Stimulated activated CD8-positive, alpha-beta memory T cell treated with anti-CD3 and anti-CD28 coated beads, Interleukin-7, amount 100 ng/mL, for 48 hours (primary cell): ENCODE results near the gene NBPF12.
"Not testable (repeated sequence)": the region's sequence is repeated elsewhere in the genome, so short reads cannot be mapped to it uniquely, and the experiment has no call there.

Experiments used
- DNase-seq, 2 donors: peaks; one replicate each; pipeline ENCODE4 v3.0.0-alpha.2; 2020; ENCODE audit warnings: low read depth in 1 of 2; ENCODE audit errors: extremely low read depth in 1 of 2

Gene NBPF12

GRCh38 chr1:146985855-146986254, 47.7 kb downstream of the NBPF12 start:
- not testable (repeated sequence) for DNase-seq

- DNase-seq = not testable (repeated sequence)
Measured at GRCh38 chr1:146986450-146986849, 48.3 kb downstream of the NBPF12 start.

- not testable (repeated sequence) for DNase-seq
Measured at GRCh38 chr1:146987502-146987901, 49.4 kb downstream of the NBPF12 start.

- not testable (repeated sequence) for DNase-seq
Measured at GRCh38 chr1:146989455-146989854, 51.3 kb downstream of the NBPF12 start.

GRCh38 chr1:147008495-147008894, 70.4 kb downstream of the NBPF12 start:
- not testable (repeated sequence) for DNase-seq

GRCh38 chr1:147026975-147027374, 88.9 kb downstream of the NBPF12 start:
- peak in 1 of 2 donors; percentile 2 for DNase-seq

GRCh38 chr1:147030066-147030653, 92.0 kb downstream of the NBPF12 start:
- peak in 1 of 2 donors; percentile 5 for DNase-seq

- no peak for DNase-seq
Measured at GRCh38 chr1:147039916-147040315, 101.8 kb downstream of the NBPF12 start.

- not testable (repeated sequence) for DNase-seq
Measured at GRCh38 chr1:147042891-147043290, 104.8 kb downstream of the NBPF12 start.

GRCh38 chr1:147044511-147044910, 106.4 kb downstream of the NBPF12 start:
- DNase-seq = not testable (repeated sequence)
